Mammary epithelial cell (primary cell): ENCODE data around the gene AGRP.

ENCODE experiments used
- CTCF ChIP-seq, 2 donors: IDR thresholded peaks in 1 of 2; conservative IDR thresholded peaks in 1 of 2; 2 replicates each; pipeline ENCODE4 v1.5.1; 2011 to 2012; ENCODE audit warnings: inconsistent platforms in 2 of 2, low read length in 2 of 2, mild to moderate bottlenecking in 2 of 2, control low read depth in 1 of 2, low read depth in 1 of 2; ENCODE audit not compliant: insufficient read depth in 1 of 2; ENCODE audit errors: extremely low read depth in 1 of 2
- EZH2 ChIP-seq: IDR thresholded peaks from 2 replicates; pipeline ENCODE4 v1.6.1; 2012; ENCODE audit warnings: low read length, inconsistent platforms, borderline replicate concordance

GRCh38 chr16:67506468-67506867 lies 23.1 kb upstream of the AGRP start:
- TF ChIP-seq CTCF (conservative IDR thresholded peaks at IDR 0.05 in 1 of 2, IDR thresholded peaks at IDR 0.05 in 1 of 2; ENCODE audit: extremely low read depth in 1 of 2, insufficient read depth in 1 of 2, low read depth in 1 of 2, low read length in 2 of 2) (no peak), EZH2 (no peak)
